OCI-LY7 (cell line): ENCODE measurements around the gene TRIB2.

Source experiments
- CTCF ChIP-seq: fragments of 200-600 bp; sonication (generic); conservative IDR thresholded peaks from 2 replicates; pipeline ENCODE4 v1.5.1; 2014; ENCODE audit warnings: mild to moderate bottlenecking, antibody characterized with exemption, low read length, moderate library complexity, mixed read lengths
- EZH2phosphoT487 ChIP-seq: fragments of 200-600 bp; sonication (generic); IDR thresholded peaks from 2 replicates; pipeline ENCODE4 v1.6.1; 2018; ENCODE audit warnings: low read depth, borderline replicate concordance, mild to moderate bottlenecking, mixed run types, antibody characterized with exemption, low read length, moderate library complexity, mixed read lengths

GRCh38 chr2:12770300-12770968 is 53.7 kb downstream of the TRIB2 start:
- no peak for TF ChIP-seq CTCF
- no peak for TF ChIP-seq EZH2phosphoT487
